Hindlimb muscle (tissue), 1 donor: ENCODE data around the gene MMRN2. TPM values are rescaled to one million over a fixed set of nuclear protein-coding genes. Genes with fewer than 3 reads are reported as not detected.

ENCODE experiments used
- polyA plus RNA-seq: library from polyadenylated mRNA; unstranded; fragments of 120-200 nt; gene quantifications from one replicate; pipeline ENCODE4 v1.2.1, GENCODE V29; 2013; ENCODE audit not compliant: insufficient read length

The MMRN2 gene
- polyA plus RNA-seq, 1 donor = 25.3 TPM

Other genes with a start within 250 kb of the MMRN2 start
- 45.2 TPM for gene BMPR1A, start 201.0 kb downstream of the MMRN2 start, polyA plus RNA-seq
- gene SNCG, start 984 bp upstream of the MMRN2 start, polyA plus RNA-seq = 4.7 TPM
- 11.6 TPM for gene ADIRF, start 10.9 kb upstream of the MMRN2 start, polyA plus RNA-seq
- not detected for gene FAM25A, start 62.7 kb upstream of the MMRN2 start, polyA plus RNA-seq
- 54.5 TPM for gene GLUD1, start 137.2 kb upstream of the MMRN2 start, polyA plus RNA-seq
- gene SHLD2, start 137.6 kb upstream of the MMRN2 start, polyA plus RNA-seq = 17.5 TPM